Measurements from ENCODE around the gene UPF3A.
"Not testable (repeated sequence)": the region's sequence is repeated elsewhere in the genome, so short reads cannot be mapped to it uniquely, and the experiment has no call there.

Gene UPF3A

GRCh38 chr13:114264313-114264712 lies 17.1 kb upstream of the UPF3A start:
- not testable (repeated sequence) for DNase-seq

DNA sequence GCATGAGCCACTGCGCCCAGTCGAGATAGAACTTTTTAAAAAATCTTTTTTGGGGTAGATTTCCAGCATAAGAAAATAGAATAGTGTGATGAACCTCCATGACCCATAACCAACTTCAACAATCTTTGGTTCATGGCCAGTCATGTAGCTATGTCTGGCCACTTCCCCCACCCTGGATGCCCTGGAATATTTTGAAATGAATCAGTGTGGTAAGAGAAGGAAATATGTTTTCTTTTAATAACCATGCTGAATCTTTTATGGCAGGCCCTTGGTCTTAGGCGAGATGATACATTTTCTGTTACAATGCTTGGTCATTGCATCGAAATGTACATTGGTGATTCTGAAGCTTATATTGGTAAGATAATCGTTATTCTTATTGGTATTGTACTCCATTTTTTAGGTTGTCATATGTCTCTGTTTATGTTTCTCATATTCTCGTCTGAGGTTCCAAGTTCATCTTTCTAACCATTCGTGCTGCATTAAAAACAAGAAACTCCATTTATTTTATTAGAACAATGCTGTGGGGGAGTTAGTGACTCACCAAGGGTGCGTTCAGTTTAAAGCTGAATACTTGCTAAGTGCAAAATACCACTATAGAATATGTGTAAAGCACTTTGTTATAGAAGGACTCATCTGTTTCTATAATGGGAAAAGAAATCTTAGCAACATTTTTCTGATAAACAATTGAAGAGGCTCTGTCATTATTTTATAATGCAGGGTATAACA lies 16.4 kb upstream of the UPF3A start:
- no peak for DNase-seq

- DNase-seq, result no peak
Observed at GRCh38 chr13:114266241-114266640, 15.2 kb upstream of the UPF3A start.

DNA sequence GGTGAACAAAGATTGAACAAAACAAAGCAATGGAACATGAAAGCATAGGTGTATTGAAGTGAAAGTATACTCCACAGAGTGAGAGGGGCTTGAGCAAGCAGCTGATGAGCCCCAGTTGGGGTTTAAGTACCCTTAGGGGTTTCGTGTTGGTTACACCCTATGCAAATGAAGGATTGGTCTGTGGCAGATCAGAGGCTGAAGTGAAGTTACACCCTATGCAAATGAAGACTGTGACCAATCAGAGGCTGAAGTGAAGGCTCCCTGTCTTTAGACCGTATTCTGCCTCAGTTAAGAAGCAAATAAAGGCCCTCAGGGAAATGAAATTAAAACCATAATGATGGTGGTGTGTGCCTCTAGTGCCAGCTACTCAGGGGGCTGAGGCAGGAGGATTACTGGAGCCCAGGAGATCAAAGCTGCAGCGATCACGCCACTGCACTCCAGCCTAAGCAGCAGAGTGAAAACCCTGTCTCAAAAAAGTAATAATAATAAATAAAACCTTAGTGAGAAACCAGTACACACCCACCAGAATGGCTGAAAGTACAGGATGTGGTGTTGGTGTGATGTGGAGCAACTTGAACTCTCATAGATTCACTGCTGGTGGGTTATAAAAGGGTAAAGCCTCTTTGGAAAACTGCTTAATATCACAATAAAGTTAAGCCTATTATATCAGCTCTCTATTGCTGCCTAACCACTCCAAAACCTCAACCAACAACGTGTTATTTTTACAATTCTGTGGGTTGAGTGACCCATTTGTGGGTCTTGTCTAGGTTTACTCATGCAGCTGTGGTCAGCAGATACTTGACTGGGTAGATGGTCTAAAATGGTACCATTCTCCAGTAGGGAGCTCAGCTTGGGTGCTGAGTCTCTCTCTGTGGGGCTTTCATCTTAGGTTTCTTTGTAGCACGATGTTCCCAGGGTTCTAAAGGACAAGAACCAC lies 12.8 kb upstream of the UPF3A start:
- DNase-seq, result no peak

- DNase-seq, result no peak
Observed at GRCh38 chr13:114269281-114269770, 12.1 kb upstream of the UPF3A start.

GRCh38 chr13:114272977-114273376 lies 8.4 kb upstream of the UPF3A start:
- DNase-seq, result no peak

DNA sequence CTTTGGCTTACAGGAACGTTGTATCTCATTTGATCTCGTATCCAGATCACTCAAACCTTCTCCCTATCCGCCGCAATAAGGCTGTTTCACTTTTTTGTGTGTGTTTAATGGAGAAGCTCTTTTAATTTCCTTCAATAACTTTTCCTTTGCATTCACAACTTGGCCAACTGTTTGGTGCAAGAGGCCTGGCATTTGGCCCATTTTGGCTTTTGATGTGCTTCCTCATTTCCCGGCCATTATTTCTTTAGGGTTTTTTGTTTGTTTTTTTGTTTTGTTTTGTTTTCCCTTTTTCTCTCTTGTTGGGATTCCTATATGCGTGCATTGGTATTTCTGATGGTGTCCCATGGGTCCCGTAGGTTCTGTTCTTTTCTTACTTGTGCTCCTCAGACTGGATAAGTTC lies 6.1 kb upstream of the UPF3A start:
- DNase-seq, result no peak

DNA sequence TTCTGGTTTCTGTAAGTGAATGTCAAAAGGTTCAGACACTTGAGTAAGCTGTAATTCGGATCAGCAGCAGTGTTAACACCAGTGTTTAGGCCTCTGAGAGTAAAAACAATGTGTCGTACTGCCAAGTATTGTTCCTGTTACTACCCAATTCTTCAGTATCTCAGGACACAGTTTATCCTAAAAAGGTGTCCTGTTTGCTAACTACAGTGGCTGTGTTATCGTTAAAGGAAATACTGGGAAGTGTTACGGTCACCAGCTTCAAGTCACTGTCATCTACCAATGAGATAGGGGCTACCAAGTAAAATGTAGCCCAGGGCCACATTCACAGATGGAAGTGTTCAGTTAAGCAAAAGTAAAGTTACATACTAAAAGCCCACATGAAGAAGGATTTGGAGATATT lies 2.3 kb upstream of the UPF3A start:
- DNase-seq, result no peak

DNA sequence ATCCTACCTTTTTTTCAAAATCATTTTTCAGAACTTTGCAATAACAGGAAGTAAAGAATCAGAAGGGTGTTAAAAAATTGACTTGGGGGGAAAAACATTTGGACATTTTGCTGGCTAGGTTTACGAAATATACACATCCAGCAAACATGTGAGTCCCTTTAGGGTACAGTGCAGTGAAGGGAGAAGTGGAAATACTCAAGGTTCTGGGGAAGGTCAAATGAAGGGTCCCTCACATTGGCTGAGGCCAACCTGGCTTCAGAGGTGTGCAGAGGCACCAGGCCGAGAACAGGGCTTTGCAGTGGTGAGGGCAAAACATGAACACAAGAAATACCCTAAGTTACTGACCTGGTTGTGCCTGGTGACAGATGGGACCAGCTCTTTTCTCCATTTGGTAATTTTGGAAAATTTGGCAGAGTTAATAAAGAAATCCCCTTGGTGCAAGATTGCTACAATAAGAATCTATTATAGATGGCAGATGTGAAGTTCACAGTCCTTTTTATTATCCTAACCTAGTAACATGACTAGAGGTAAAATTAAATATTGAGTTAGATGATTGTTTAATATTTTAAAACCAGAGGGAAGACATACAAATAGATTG lies 1.5 kb upstream of the UPF3A start:
- no peak for DNase-seq

- peak; percentile 85 for DNase-seq
Observed at GRCh38 chr13:114282041-114282670, 755 bp downstream of the UPF3A start.

DNA sequence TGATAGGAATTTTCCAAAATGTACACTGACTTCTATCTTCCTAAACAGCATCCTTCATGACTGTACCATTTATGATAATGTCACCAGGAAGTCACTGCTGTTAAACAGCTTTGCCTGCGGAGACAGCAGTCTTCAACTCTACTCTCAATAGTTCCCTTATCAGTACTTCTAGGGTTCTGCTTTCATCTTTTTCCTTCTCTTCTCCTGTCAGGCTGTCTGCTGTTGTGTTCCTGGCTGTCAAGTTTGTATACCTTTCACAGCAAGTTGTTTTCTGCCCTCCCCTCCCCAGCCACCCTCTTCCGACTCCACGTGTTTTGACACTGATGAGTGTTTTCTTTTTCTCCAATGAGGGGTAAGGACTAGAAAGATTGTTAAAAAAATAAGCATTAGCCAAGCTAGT lies 2.2 kb downstream of the UPF3A start:
- DNase-seq, result no peak

DNA sequence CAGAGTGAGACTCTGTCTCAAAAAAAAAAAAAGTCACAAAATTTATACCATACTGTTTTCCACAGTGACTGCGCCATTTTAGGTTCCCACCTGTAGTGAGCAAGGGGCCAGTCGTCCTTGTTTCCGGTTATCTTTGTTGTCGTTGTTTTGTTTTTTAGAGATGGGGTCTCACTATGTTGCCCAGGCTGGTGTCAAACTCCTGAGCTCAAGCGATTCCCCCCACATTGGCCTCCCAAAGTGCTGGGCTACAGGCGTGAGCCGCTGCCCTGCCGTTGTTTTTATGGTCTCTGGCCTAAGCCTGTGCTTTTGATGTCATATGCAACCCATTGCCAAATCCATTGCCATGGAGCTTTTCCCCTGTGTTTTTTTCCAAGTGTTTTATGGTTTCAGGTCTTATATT lies 3.3 kb downstream of the UPF3A start:
- DNase-seq, result no peak

DNA sequence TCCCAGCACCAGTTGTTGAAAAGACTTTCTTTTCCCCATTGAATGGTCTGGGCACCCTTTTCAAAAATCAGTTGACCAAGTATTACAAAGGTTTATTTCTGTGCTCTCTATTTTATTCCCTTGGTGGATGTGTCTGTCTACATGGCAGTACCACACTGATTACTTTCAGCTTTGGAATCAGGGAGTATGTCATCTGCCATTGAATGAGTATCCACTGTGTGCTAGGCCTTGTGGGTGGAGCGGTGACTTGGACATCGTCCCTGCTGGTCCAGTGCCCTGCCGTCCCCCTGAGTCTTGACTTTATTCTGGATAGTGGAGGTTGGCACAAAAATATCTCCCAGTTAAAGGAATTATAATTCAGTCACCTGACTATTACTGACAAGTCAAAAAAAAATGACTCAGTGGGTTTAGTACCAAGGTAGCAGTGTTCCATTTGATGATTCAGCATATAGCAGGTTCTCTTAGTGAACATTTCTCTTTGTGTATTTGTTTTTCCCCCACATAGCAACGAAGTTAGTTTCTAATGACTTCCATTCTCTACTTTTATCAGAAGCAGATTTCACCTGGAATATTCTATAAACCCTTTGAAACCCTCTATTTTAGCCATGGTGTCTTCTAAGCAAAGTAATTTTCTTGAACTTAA lies 3.9 kb downstream of the UPF3A start:
- no peak for DNase-seq

GRCh38 chr13:114286808-114287207 lies 5.4 kb downstream of the UPF3A start:
- no peak for DNase-seq

- DNase-seq, result no peak
Observed at GRCh38 chr13:114288157-114288591, 6.8 kb downstream of the UPF3A start.

DNA sequence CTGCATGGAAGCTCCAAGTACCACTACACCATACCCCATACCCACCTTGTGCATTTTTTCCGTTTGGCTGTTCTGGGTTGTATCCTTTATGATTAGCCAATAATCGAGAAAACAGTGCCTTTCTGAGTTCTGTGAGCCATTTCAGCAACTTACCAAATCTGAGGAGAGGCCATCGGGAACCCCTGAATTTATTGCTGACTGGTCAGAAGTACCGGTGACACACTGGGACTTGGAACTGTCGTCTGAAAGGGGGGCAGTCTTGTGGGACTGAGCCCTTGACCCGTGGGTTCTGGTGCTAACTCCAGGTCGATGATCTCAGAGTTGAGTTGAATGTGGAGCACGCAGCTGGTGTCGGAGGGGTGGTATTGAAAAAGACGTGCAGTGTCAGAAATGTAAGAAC lies 15.0 kb downstream of the UPF3A start:
- no peak for DNase-seq

GRCh38 chr13:114296902-114297301 lies 15.5 kb downstream of the UPF3A start:
- no peak for DNase-seq

- no peak for DNase-seq
Observed at GRCh38 chr13:114298866-114299265, 17.5 kb downstream of the UPF3A start.

- no peak for DNase-seq
Observed at GRCh38 chr13:114299604-114300305, 18.4 kb downstream of the UPF3A start.

- no peak for DNase-seq
Observed at GRCh38 chr13:114303700-114304327, 22.4 kb downstream of the UPF3A start.

- no peak for DNase-seq
Observed at GRCh38 chr13:114304346-114305034, 23.1 kb downstream of the UPF3A start.

Data from DMS53 (cell line).